HCT116 (cell line): ENCODE data around the gene PLD1. TPM values are rescaled to one million over a fixed set of nuclear protein-coding genes. Genes with fewer than 3 reads are reported as not detected.

ENCODE experiments used
- ATAC-seq: fragments of 200-7000 bp; cut with Tn5 transposase; 2 replicates; pipeline ENCODE4 v1.9.1; 2020; ENCODE audit warnings: mild to moderate bottlenecking, moderate library complexity
- BruUV-seq: library from RNA; stranded (reverse); fragments of 400-500 nt; replicated peaks from 2 replicates; lab custom pipeline; 2021; lab: Mats Ljungman, UMichigan
- CTCF ChIA-PET: fragments of 300-600 bp; sonication (Branson Sonifier 250); formaldehyde crosslinking; loops from one replicate; lab custom pipeline; 2021; ENCODE audit warnings: antibody characterized with exemption; lab: Charles Lee
- POLR2A ChIA-PET: fragments of 300-600, 350-600 bp; sonication (Branson Sonifier 250); formaldehyde crosslinking; loops from one replicate; lab custom pipeline; 2021; ENCODE audit warnings: antibody characterized with exemption; lab: Charles Lee
- RAD21 ChIA-PET, 2 experiments: fragments of 300-600 bp; sonication (Branson Sonifier 250); formaldehyde crosslinking; loops; one replicate each; lab custom pipeline; 2023; ENCODE audit warnings: low total read pairs in 2 of 2; ENCODE audit not compliant: uncharacterized antibody in 2 of 2, unreplicated experiment in 2 of 2, low non-redundant PET in 1 of 2; lab: Charles Lee
- DNase-seq: peaks from one replicate; pipeline ENCODE4 v3.0.0-alpha.2; 2010; ENCODE audit warnings: low read depth, low spot score
- H2AFZ ChIP-seq: fragments of 200-600 bp; shearing (Covaris generic), sonication (generic); 2 replicates; pipeline ENCODE4 v1.6.1; 2017; ENCODE audit warnings: low read depth, mixed run types, mixed read lengths, antibody characterized with exemption, low read length; ENCODE audit not compliant: poor library complexity, severe bottlenecking
- H3K27ac ChIP-seq: 2 replicates; pipeline ENCODE4 v1.5.1; 2012; ENCODE audit warnings: low read depth, low read length
- H3K27me3 ChIP-seq: fragments of 200-600 bp; sonication (generic); 2 replicates; pipeline ENCODE4 v1.6.1; 2016; ENCODE audit warnings: mixed run types, low read length, mixed read lengths; ENCODE audit not compliant: insufficient read depth
- H3K36me3 ChIP-seq, 2 experiments: fragments of 200-500 bp in 1 of 2; fragments of 200-600 bp in 1 of 2; sonication (Bioruptor generic) in 1 of 2; sonication (generic) in 1 of 2; 2 replicates each; pipeline versions ENCODE4 v1.5.1 to v1.6.1; 2014 to 2016; ENCODE audit warnings: low read length in 2 of 2, inconsistent platforms in 1 of 2, mixed read lengths in 1 of 2, mixed run types in 1 of 2; ENCODE audit not compliant: insufficient read depth in 2 of 2, control insufficient read depth in 1 of 2
- H3K4me1 ChIP-seq, 2 experiments: fragments of 200-600 bp in 1 of 2; sonication (generic) in 1 of 2; 2 replicates each; pipeline versions ENCODE4 v1.5.1 to v1.6.1; 2012 to 2017; ENCODE audit warnings: low read length in 2 of 2, inconsistent platforms in 1 of 2, mild to moderate bottlenecking in 1 of 2, mixed read lengths in 1 of 2, mixed run types in 1 of 2, moderate library complexity in 1 of 2; ENCODE audit not compliant: insufficient read depth in 2 of 2, control insufficient read depth in 1 of 2
- H3K4me2 ChIP-seq: fragments of 200-600 bp; sonication (generic); 2 replicates; pipeline ENCODE4 v1.6.1; 2017; ENCODE audit warnings: mixed run types, low read length, mixed read lengths
- H3K4me3 ChIP-seq, 2 experiments: fragments of 200-600 bp in 1 of 2; sonication (generic) in 1 of 2; replicated peaks in 1 of 2; 2 replicates each; pipeline ENCODE4 v1.5.1; 2011 to 2016; ENCODE audit warnings: low read length in 2 of 2, control low read depth in 1 of 2, low read depth in 1 of 2, mild to moderate bottlenecking in 1 of 2, mixed read lengths in 1 of 2, mixed run types in 1 of 2
- H3K79me2 ChIP-seq: fragments of 200-600 bp; sonication (generic); 2 replicates; pipeline ENCODE4 v1.6.1; 2017; ENCODE audit warnings: mild to moderate bottlenecking, mixed run types, low read length, moderate library complexity, mixed read lengths; ENCODE audit not compliant: insufficient read depth
- H3K9ac ChIP-seq: fragments of 200-600 bp; sonication (generic); 2 replicates; pipeline ENCODE4 v1.6.1; 2016; ENCODE audit warnings: low read length, mixed read lengths
- H3K9me2 ChIP-seq: fragments of 200-600 bp; sonication (generic), shearing (Covaris generic); 2 replicates; pipeline ENCODE4 v1.6.1; 2017; ENCODE audit warnings: mixed run types, mild to moderate bottlenecking, moderate library complexity; ENCODE audit not compliant: insufficient read depth
- H3K9me3 ChIP-seq, 2 experiments: fragments of 200-500 bp in 1 of 2; fragments of 200-600 bp in 1 of 2; sonication (Bioruptor generic) in 1 of 2; sonication (generic) in 1 of 2; 2 replicates each; pipeline ENCODE4 v1.6.1; 2014 to 2017; ENCODE audit warnings: low read length in 2 of 2, mixed read lengths in 2 of 2, inconsistent platforms in 1 of 2, low read depth in 1 of 2, mild to moderate bottlenecking in 1 of 2, mixed run types in 1 of 2, moderate library complexity in 1 of 2; ENCODE audit not compliant: control insufficient read depth in 1 of 2, insufficient read depth in 1 of 2
- H4K20me1 ChIP-seq: fragments of 200-600 bp; sonication (generic), shearing (Covaris generic); 2 replicates; pipeline ENCODE4 v1.6.1; 2017; ENCODE audit warnings: mixed run types, mild to moderate bottlenecking, moderate library complexity; ENCODE audit not compliant: insufficient read depth
- CBX3 ChIP-seq: IDR thresholded peaks from 2 replicates; pipeline ENCODE4 v1.6.1; 2012; ENCODE audit warnings: low read depth
- CTCF ChIP-seq, 3 experiments: fragments of 200-600 bp in 1 of 3; sonication (generic) in 1 of 3; IDR thresholded peaks in 2 of 3; conservative IDR thresholded peaks in 1 of 3; 2 replicates each; pipeline ENCODE4 v1.5.1; 2012 to 2017; ENCODE audit warnings: low read depth in 2 of 3, low read length in 2 of 3, antibody characterized with exemption in 1 of 3, borderline replicate concordance in 1 of 3, control low read depth in 1 of 3, mild to moderate bottlenecking in 1 of 3, mixed read lengths in 1 of 3, mixed run types in 1 of 3, moderate library complexity in 1 of 3; ENCODE audit not compliant: insufficient read depth in 1 of 3
- EGR1 ChIP-seq: IDR thresholded peaks from 2 replicates; pipeline ENCODE4 v1.6.1; 2012; ENCODE audit warnings: low read depth
- EZH2 ChIP-seq: fragments of 200-600 bp; sonication (generic); IDR thresholded peaks from 2 replicates; pipeline ENCODE4 v1.6.1; 2017; ENCODE audit warnings: antibody characterized with exemption, mixed run types
- EZH2phosphoT487 ChIP-seq: fragments of 200-600 bp; IDR thresholded peaks from 2 replicates; pipeline ENCODE4 v1.6.1; 2018; ENCODE audit warnings: antibody characterized with exemption, borderline replicate concordance
- JUND ChIP-seq: IDR thresholded peaks from 2 replicates; pipeline ENCODE4 v1.6.1; 2012
- MAX ChIP-seq: IDR thresholded peaks from 2 replicates; pipeline ENCODE4 v1.6.1; 2012
- POLR2A ChIP-seq: IDR thresholded peaks from 2 replicates; pipeline ENCODE4 v1.7.0; 2011; ENCODE audit warnings: borderline replicate concordance; ENCODE audit not compliant: insufficient read depth, insufficient read length; ENCODE audit errors: extremely low read depth
- POLR2AphosphoS5 ChIP-seq: IDR thresholded peaks from 2 replicates; pipeline ENCODE4 v1.6.1; 2011; ENCODE audit warnings: mild to moderate bottlenecking, low read depth, low read length, moderate library complexity
- RAD21 ChIP-seq: IDR thresholded peaks from 2 replicates; pipeline ENCODE4 v1.6.1; 2012; ENCODE audit warnings: low read depth, mild to moderate bottlenecking
- REST ChIP-seq: IDR thresholded peaks from 2 replicates; pipeline ENCODE4 v1.6.1; 2012; ENCODE audit warnings: low read depth
- SRF ChIP-seq: IDR thresholded peaks from 2 replicates; pipeline ENCODE4 v1.6.1; 2012; ENCODE audit warnings: low read depth
- TCF7L2 ChIP-seq: IDR thresholded peaks from 2 replicates; pipeline ENCODE4 v1.7.0; 2011; ENCODE audit warnings: borderline replicate concordance, inconsistent platforms; ENCODE audit not compliant: insufficient read depth, insufficient read length; ENCODE audit errors: extremely low read depth
- YY1 ChIP-seq: IDR thresholded peaks from 2 replicates; pipeline ENCODE4 v1.6.1; 2011; ENCODE audit warnings: low read length, low read depth, moderate library complexity, mild to moderate bottlenecking; ENCODE audit not compliant: insufficient replicate concordance; ENCODE audit errors: extremely low read depth
- ZNF274 ChIP-seq: fragments of 200-500 bp; sonication (Bioruptor generic); IDR thresholded peaks from 2 replicates; pipeline ENCODE4 v1.6.1; 2014; ENCODE audit warnings: mild to moderate bottlenecking, low read depth, low read length, inconsistent platforms
- intact Hi-C: fragments of 100-400 bp; cut with micrococcal nuclease; formaldehyde crosslinking; loops from 2 replicates; pipeline ENCODE4 v1.10.0; 2022
- total RNA-seq: library from RNA; stranded (reverse); gene quantifications from one replicate; pipeline ENCODE4 v1.2.1, GENCODE V29; 2021; ENCODE audit not compliant: unreplicated experiment

The PLD1 gene
- total RNA-seq, 1 experiment from 2014 or later, result 8.4 TPM

- Histone ChIP-seq H3K27me3 (peaks cover 17% of the 10 kb centered on the region; the same call in 1 of the 2 replicates), H3K4me1 (no peaks in the 10 kb centered on the region), H2AFZ (no peak overlapping the region), H3K9ac (no peak overlapping the region), H4K20me1 (no peaks in the 10 kb centered on the region), H3K27ac (no peak overlapping the region), H3K4me3 (no peak overlapping the region), H3K79me2 (no peaks in the 10 kb centered on the region), H3K9me2 (no peaks in the 10 kb centered on the region), H3K9me3 (no peaks in the 10 kb centered on the region), H3K36me3 (no peaks in the 10 kb centered on the region), H3K4me2 (no peak overlapping the region)
- no peak for TF ChIP-seq SRF
- ChIA-PET CTCF (no interaction called here), POLR2A (no interaction called here), RAD21 (no interaction called here)
- no peak for ATAC-seq
- no peak for DNase-seq
- intact Hi-C loops, result no loop called here
- BruUV-seq, result no TSS peak
Measured at GRCh38 chr3:171755656-171756055, 54.6 kb downstream of the PLD1 start.

GRCh38 chr3:171755015-171755589, 55.2 kb downstream of the PLD1 start:
- Histone ChIP-seq H3K27me3 (peaks cover 17% of the 10 kb centered on the region; the same call in 1 of the 2 replicates), H2AFZ (no peak overlapping the region), H3K79me2 (no peaks in the 10 kb centered on the region), H3K9me2 (no peaks in the 10 kb centered on the region), H3K4me2 (no peak overlapping the region), H3K4me3 (no peak overlapping the region), H3K9ac (no peak overlapping the region), H3K4me1 (no peaks in the 10 kb centered on the region), H4K20me1 (no peaks in the 10 kb centered on the region), H3K36me3 (no peaks in the 10 kb centered on the region), H3K9me3 (no peaks in the 10 kb centered on the region), H3K27ac (no peak overlapping the region)
- DNase-seq (no peak), ATAC-seq (no peak)
- no TSS peak for BruUV-seq
- CTCF ChIA-PET, result no interaction called here
- RAD21 ChIA-PET, result no interaction called here
- POLR2A ChIA-PET, result no interaction called here
- intact Hi-C loops, result no loop called here
- TF ChIP-seq SRF, result no peak
- no peak for TF ChIP-seq CTCF (IDR thresholded peaks at IDR 0.05 in 2 of 3, conservative IDR thresholded peaks at IDR 0.05 in 1 of 3; ENCODE audit: borderline replicate concordance in 1 of 3, insufficient read depth in 1 of 3, low read depth in 2 of 3, low read length in 2 of 3)
- TF ChIP-seq CBX3, result no peak
- TF ChIP-seq YY1, result no peak
- no peak for TF ChIP-seq EZH2phosphoT487
- TF ChIP-seq EZH2, result no peak
- no peak for TF ChIP-seq RAD21
- no peak for TF ChIP-seq POLR2AphosphoS5
- TF ChIP-seq POLR2A, result no peak
- no peak for TF ChIP-seq JUND
- no peak for TF ChIP-seq TCF7L2
- no peak for TF ChIP-seq REST
- TF ChIP-seq EGR1, result no peak
- TF ChIP-seq MAX, result no peak
- TF ChIP-seq ZNF274, result no peak
